Keratinocyte (primary cell): Measurements from ENCODE around the gene ANKRD16. TPM values are rescaled to one million over a fixed set of nuclear protein-coding genes. Genes with fewer than 3 reads are reported as not detected.

ENCODE experiments used
- DNase-seq: peaks from one replicate; pipeline ENCODE4 v3.0.0-alpha.2; 2011; ENCODE audit warnings: low read depth, missing footprints, low spot score
- FAIRE-seq: peaks from 2 replicates; lab custom pipeline; 2011; peaks lifted over from hg19 to GRCh38; lab: Jason Lieb, UNC
- H2AFZ ChIP-seq: 2 replicates; pipeline ENCODE4 v1.6.0; 2012; ENCODE audit warnings: low read length, control low read depth, inconsistent platforms; ENCODE audit not compliant: control insufficient read depth
- H3K27ac ChIP-seq: 2 replicates; pipeline ENCODE4 v1.5.1; 2011; ENCODE audit warnings: low read length; ENCODE audit not compliant: control insufficient read depth, insufficient read depth
- H3K27me3 ChIP-seq: 3 replicates; pipeline ENCODE4 v1.6.0; 2011; ENCODE audit warnings: low read length; ENCODE audit not compliant: control insufficient read depth, insufficient read depth; ENCODE audit errors: extremely low read depth
- H3K36me3 ChIP-seq, 2 experiments: 2 replicates in 1 of 2; 3 replicates in 1 of 2; pipeline ENCODE4 v1.5.1; 2011; ENCODE audit warnings: low read length in 2 of 2, mild to moderate bottlenecking in 1 of 2; ENCODE audit not compliant: control insufficient read depth in 2 of 2, insufficient read depth in 2 of 2; ENCODE audit errors: extremely low read depth in 1 of 2
- H3K4me1 ChIP-seq: 3 replicates; pipeline ENCODE4 v1.5.1; 2011; ENCODE audit warnings: low read length; ENCODE audit not compliant: control insufficient read depth, insufficient read depth; ENCODE audit errors: extremely low read depth
- H3K4me2 ChIP-seq: 3 replicates; pipeline ENCODE4 v1.6.0; 2011; ENCODE audit warnings: low read depth, low read length; ENCODE audit not compliant: control insufficient read depth, insufficient read depth; ENCODE audit errors: extremely low read depth
- H3K4me3 ChIP-seq, 3 experiments: fragments of 200-600 bp in 1 of 3; sonication (generic) in 1 of 3; 2 replicates in 2 of 3; 3 replicates in 1 of 3; pipeline ENCODE4 v1.5.1; 2011 to 2016; ENCODE audit warnings: low read length in 3 of 3, mild to moderate bottlenecking in 3 of 3, control low read depth in 2 of 3, inconsistent platforms in 1 of 3, low read depth in 1 of 3, mixed read lengths in 1 of 3, mixed run types in 1 of 3, moderate library complexity in 1 of 3; ENCODE audit not compliant: control insufficient read depth in 2 of 3, insufficient read depth in 2 of 3; ENCODE audit errors: extremely low read depth in 1 of 3
- H3K79me2 ChIP-seq: 2 replicates; pipeline ENCODE4 v1.6.0; 2012; ENCODE audit warnings: low read length; ENCODE audit not compliant: control insufficient read depth, insufficient read depth
- H3K9ac ChIP-seq: 3 replicates; pipeline ENCODE4 v1.6.0; 2011; ENCODE audit warnings: low read length; ENCODE audit not compliant: control insufficient read depth, insufficient read depth; ENCODE audit errors: extremely low read depth
- H3K9me1 ChIP-seq: 3 replicates; pipeline ENCODE4 v1.6.0; 2011; ENCODE audit warnings: low read length; ENCODE audit not compliant: control insufficient read depth, insufficient read depth; ENCODE audit errors: extremely low read depth
- H3K9me3 ChIP-seq: 2 replicates; pipeline ENCODE4 v1.5.1; 2012; ENCODE audit warnings: low read depth, low read length; ENCODE audit not compliant: control insufficient read depth
- H4K20me1 ChIP-seq: 3 replicates; pipeline ENCODE4 v1.6.0; 2011; ENCODE audit warnings: low read length; ENCODE audit not compliant: control insufficient read depth, insufficient read depth; ENCODE audit errors: extremely low read depth
- EZH2 ChIP-seq: IDR thresholded peaks from one replicate; pipeline ENCODE4 v1.6.1; 2012; ENCODE audit warnings: inconsistent platforms, mild to moderate bottlenecking, low read length, moderate library complexity
- dilution Hi-C: fragments of 300-500 bp; cut with MboI; formaldehyde crosslinking; loops from one replicate; pipeline ENCODE4 v1.7.0; 2020; ENCODE audit warnings: low sequenced_read_pairs; ENCODE audit not compliant: extremely low pct_ligation_motif_present
- polyA plus RNA-seq, 5 experiments: library from polyadenylated mRNA; depleted of rRNA in 3 of 5; stranded (reverse) in 3 of 5; stranded (forward) in 1 of 5; unstranded in 1 of 5; fragments of >200 nt; gene quantifications; 1 replicate in 1 of 5; 2 replicates in 3 of 5; 3 replicates in 1 of 5; pipeline versions ENCODE4 v1.2.1 to v1.2.3, GENCODE V29; 2011 to 2012; ENCODE audit warnings: missing spikeins in 2 of 5, low read depth in 1 of 5, low replicate concordance in 1 of 5
- TF ChIP-seq, protein P1 (sequence below), 3 experiments: IDR thresholded peaks in 1 of 3; conservative IDR thresholded peaks in 1 of 3; optimal IDR thresholded peaks in 1 of 3; 2 replicates in 2 of 3; 3 replicates in 1 of 3; pipeline versions ENCODE3 to v1.5.1; 2011; ENCODE audit warnings: low read length in 3 of 3, mild to moderate bottlenecking in 3 of 3, moderate library complexity in 2 of 3, control low read depth in 1 of 3, inconsistent platforms in 1 of 3; ENCODE audit not compliant: insufficient read depth in 2 of 3; ENCODE audit errors: extremely low read depth in 1 of 3

The ANKRD16 gene
- polyA plus RNA-seq, 1 donor (not counting 4 experiments of a cell fraction or from before 2014, with no cell fraction given) = 6.2 TPM

DNA sequence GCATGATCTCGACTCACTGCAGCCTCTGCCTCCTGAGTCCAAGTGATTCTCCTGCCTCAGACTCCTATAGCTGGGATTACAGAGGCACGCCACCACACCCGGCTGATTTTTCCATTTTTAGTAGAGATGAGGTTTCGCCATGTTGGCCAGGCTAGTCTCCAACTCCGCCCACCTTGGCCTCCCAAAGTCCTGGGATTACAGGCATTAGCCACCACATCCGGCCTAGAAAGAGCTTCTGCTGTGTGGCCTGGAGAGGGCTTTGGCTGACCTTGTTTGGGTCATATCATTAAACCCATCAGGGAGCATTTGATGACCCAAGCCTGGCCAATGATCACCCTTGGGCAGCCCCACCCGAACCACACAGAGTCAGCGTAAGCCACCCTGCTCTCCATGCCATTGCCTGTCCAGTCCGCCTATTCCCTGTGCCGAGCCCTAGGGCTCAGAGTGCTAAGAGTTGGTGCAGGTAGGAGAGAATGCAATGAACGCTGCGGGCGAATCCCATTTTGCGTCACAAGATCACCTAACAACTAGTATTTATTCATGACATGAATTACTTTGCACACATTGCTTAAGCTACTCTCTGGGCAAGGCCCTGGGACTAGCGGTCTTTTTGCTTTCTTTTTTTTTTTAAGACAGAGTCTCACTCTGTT is 54.1 kb downstream of the ANKRD16 start:
- FAIRE-seq = no peak
- dilution Hi-C loops = no loop called here
- peaks cover 9% of the 10 kb centered on the region for H3K27me3 ChIP-seq

DNA sequence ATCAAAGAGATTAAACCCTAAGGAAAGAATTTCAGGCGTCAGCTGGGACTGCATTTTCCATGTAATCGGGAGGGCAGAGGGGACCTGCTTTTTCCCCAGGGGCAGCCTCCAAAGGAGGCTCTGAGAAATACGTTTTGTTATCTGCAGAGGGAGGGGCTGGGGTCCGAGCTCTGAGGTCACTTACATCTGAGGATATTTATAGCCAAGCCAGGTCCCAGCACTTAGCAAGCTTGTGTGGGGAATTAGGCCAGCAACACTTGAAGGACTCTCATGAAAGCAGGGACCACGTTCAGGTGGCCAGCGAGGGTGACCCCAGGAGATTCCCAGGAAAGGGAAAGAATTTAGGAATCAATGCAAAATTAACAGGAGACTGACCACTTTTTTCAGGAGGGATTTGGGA is 55.9 kb downstream of the ANKRD16 start:
- dilution Hi-C loops = no loop called here
- DNase-seq (no peak), FAIRE-seq (no peak)
- H3K9me3 ChIP-seq = no peaks in the 10 kb centered on the region
- no peak overlapping the region for H3K27ac ChIP-seq
- no peak overlapping the region for H3K9ac ChIP-seq
- H3K4me1 ChIP-seq = no peaks in the 10 kb centered on the region
- no peaks in the 10 kb centered on the region for H3K79me2 ChIP-seq
- TF ChIP-seq, protein P1, sequence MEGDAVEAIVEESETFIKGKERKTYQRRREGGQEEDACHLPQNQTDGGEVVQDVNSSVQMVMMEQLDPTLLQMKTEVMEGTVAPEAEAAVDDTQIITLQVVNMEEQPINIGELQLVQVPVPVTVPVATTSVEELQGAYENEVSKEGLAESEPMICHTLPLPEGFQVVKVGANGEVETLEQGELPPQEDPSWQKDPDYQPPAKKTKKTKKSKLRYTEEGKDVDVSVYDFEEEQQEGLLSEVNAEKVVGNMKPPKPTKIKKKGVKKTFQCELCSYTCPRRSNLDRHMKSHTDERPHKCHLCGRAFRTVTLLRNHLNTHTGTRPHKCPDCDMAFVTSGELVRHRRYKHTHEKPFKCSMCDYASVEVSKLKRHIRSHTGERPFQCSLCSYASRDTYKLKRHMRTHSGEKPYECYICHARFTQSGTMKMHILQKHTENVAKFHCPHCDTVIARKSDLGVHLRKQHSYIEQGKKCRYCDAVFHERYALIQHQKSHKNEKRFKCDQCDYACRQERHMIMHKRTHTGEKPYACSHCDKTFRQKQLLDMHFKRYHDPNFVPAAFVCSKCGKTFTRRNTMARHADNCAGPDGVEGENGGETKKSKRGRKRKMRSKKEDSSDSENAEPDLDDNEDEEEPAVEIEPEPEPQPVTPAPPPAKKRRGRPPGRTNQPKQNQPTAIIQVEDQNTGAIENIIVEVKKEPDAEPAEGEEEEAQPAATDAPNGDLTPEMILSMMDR (optimal IDR thresholded peaks at IDR 0.05 in 1 of 3, IDR thresholded peaks at IDR 0.05 in 1 of 3, conservative IDR thresholded peaks at IDR 0.05 in 1 of 3; ENCODE audit: extremely low read depth in 1 of 3, insufficient read depth in 2 of 3, low read length in 3 of 3) = no peak
- TF ChIP-seq EZH2 = no peak
- no peak overlapping the region for H3K4me2 ChIP-seq
- H3K9me1 ChIP-seq = no peaks in the 10 kb centered on the region
- H3K27me3 ChIP-seq = peaks cover 9% of the 10 kb centered on the region
- no peak overlapping the region for H3K4me3 ChIP-seq
- H4K20me1 ChIP-seq = no peaks in the 10 kb centered on the region
- no peak overlapping the region for H2AFZ ChIP-seq
- H3K36me3 ChIP-seq = no peaks in the 10 kb centered on the region

More for the DNA sequence above, 54.1 kb downstream of the ANKRD16 start:
- Histone ChIP-seq H3K27ac (no peak overlapping the region), H3K9me1 (no peaks in the 10 kb centered on the region), H3K4me2 (no peak overlapping the region), H3K9ac (no peak overlapping the region), H3K4me3 (no peak overlapping the region), H3K36me3 (no peaks in the 10 kb centered on the region), H3K79me2 (no peaks in the 10 kb centered on the region), H2AFZ (no peak overlapping the region), H4K20me1 (no peaks in the 10 kb centered on the region), H3K9me3 (no peaks in the 10 kb centered on the region), H3K4me1 (no peaks in the 10 kb centered on the region)
- TF ChIP-seq, protein P1 (optimal IDR thresholded peaks at IDR 0.05 in 1 of 3, IDR thresholded peaks at IDR 0.05 in 1 of 3, conservative IDR thresholded peaks at IDR 0.05 in 1 of 3; ENCODE audit: extremely low read depth in 1 of 3, insufficient read depth in 2 of 3, low read length in 3 of 3) = no peak
- TF ChIP-seq EZH2 = no peak
- no peak for DNase-seq
